ENCODE measurements around the gene MAML3.

MAML3 gene

GRCh38 chr4:139987502-139987850 lies 166.5 kb downstream of the MAML3 start:
- no peak for DNase-seq

DNA sequence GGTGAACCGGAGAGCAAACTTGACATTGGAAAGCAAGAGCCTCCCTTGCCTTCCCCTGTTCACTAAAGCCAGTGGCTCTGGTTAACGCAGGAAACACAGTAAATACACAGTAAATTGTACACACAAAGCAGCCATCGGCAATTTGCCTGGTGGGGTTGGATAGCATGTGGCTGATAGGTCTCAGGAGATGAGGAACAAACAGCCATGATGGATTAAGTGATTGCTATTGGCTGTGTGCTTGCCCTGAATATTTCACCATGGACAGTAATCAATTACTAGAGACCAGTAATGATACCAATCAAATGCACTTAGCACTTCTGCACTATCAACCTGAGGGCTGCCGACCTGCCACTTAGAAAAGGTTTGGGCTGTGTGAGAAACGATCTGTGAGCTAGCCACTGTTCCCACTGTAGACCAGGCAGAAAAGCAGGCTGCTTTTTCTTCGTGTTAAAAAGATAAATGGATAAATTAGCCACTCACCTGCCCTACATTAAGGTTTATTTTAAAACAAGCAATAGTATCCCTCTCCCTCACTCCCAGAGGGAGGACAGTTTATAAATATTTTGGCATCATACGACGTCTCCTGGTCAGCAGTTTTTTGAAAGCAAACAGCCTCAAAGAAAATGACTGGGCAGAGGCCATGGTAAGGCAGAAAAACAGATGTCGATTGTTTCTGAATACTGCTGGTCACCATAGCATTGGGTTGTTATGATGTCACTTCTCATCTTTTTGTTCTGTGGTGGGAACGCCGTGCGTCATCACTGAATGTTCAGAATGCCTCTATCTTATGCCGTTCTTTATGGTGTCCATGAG lies 167.1 kb downstream of the MAML3 start:
- DNase-seq: no peak

DNA sequence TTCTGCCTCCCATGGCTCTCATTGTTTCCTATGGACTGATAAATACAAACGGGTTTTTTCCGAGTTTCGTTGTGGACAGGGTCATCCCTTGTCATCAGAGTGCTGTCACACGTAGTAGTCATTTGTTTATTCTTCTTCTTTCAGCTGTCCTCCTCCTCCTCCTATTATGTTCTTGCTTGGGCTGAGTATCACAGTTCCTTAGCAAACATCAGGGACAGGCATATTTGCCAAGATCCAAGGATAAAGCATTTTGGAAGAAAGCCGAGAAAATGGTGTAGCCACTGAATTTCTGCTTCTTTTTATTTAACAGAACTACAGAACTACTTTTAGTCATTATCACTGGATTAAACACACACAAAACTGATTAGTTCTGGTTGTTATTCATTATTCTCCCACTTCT lies 167.9 kb downstream of the MAML3 start:
- DNase-seq: no peak

- no peak for DNase-seq
These were observed 168.6 kb downstream of the MAML3 start for GRCh38 chr4:139985401-139985800.

DNA sequence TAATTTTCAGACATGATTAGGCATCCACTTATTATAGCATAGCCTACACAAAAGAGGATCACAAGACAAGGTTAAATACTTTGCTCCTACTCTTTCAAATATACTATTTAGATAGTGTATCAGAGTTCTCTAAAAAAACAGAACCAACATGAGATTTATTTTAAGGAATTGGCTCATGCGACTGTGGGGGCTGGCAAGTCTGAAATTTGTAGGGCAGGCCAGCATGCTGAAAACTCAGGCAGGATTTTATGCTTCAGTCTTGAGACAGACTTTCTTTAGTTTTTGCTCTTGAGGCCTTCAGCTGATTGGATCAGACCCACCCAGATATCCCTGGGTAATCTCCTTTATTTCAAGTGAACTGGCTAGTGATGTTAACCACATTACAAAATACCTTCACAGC lies 169.5 kb downstream of the MAML3 start:
- DNase-seq: no peak

GRCh38 chr4:139978692-139979091 lies 175.3 kb downstream of the MAML3 start:
- DNase-seq: no peak

GRCh38 chr4:139977838-139978609 lies 176.0 kb downstream of the MAML3 start:
- DNase-seq: no peak

GRCh38 chr4:139975830-139976272 lies 178.1 kb downstream of the MAML3 start:
- DNase-seq: peak; percentile 92

DNA sequence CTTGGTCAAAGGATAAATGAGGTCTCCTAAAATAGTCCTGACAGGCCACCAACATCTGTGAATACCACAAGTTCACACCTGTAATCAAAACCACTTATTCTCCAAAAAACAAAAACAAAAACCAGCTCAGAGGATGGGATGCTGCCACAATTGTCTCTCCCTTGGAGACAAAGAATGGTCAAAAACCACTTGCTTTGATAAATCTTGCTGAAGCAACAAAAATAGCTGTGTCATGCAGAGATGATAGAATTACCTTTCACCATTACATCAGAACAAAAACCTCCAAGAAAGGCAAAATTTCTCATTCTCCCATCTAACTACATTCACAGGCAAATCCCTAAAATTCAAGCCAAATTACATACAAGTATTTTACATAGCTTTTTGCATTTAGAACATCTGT lies 180.4 kb downstream of the MAML3 start:
- peak; percentile 83 for DNase-seq

GRCh38 chr4:139973015-139973414 lies 181.0 kb downstream of the MAML3 start:
- peak; percentile 39 for DNase-seq

DNA sequence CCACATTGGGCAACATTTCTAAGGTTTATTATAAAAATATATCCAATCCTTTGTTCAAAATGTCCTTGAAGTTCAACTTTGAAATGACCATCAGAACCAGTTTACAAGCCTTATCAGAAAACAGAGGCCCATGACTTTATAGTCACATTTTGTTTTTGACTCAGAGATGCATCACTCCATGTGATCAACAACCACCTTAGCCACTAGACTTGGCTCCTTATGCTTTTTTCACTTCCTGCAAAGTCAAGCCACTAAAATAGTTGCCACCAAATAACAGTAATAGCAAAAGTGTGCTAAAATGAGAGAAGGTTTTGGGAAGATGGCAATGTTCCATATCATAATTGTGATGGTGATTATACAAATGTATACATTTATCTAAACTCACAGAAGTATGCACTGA lies 181.7 kb downstream of the MAML3 start:
- DNase-seq: peak; percentile 35

DNA sequence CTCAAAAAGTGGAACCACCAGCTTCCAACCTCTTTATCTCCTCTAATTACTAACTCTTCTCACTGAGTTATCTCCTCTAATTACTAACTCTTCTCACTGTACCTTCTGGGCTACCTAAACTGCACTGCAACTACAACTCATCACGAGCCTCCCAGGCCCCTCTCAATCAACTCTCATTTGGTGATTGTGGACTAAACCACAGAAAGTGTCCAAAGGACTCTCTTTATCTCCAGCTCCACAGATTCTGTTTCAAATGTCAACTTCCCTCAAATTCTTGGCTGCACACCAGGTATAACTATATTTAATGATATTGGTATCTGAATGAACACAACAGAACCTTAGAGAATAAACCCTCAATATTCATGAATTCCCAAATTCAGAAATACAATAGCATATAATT lies 182.9 kb downstream of the MAML3 start:
- DNase-seq: peak; percentile 95

DNA sequence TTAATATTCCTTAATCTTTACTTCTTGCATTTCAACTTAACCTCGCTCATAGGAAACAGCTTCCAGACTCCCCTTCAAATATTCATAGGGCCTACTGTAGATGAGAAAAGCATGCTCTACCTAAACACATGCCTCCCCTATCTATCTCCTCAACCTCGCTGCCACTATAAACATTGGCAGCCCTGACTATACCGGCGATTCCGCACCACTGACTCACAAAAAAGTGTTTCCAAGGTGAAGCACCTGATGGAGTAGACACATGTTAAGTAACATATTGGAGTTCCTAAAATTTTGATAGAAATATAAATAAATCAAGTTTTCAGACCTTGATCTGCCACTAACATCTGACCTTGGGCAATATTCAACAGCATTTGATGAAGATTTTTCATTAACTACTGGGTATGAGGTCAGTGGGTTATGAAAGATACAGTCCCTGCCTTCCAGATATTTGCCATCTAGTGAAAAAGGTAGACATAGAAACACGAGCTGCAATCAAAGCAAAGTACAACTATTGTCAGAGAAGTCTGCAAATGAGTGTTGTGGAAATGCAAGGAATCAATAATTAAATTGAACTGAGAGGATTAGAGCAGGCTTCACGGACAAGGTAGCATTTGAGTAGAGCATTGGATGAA lies 184.2 kb downstream of the MAML3 start:
- no peak for DNase-seq

- no peak for DNase-seq
These were observed 185.2 kb downstream of the MAML3 start for GRCh38 chr4:139968831-139969230.

GRCh38 chr4:139966383-139966782 lies 187.6 kb downstream of the MAML3 start:
- no peak for DNase-seq

DNA sequence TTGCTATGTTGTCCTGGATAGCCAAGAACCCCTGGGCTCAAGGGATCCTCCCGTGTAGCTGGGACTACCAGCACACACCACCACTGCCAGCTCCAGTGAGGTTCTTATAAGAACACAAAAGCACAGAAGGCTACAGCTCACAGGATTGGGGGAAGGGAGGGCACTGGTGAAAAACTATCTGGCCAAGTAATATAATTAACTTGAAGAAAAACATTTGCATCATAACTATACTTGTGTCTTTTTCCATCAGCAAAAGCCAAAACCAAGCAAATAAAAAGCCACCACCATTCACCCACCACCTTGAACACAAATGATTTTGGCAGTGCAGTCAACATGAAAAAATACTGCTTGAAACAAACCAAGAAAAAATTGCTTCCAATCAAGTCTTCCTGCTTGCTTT lies 188.2 kb downstream of the MAML3 start:
- peak; percentile 46 for DNase-seq

DNA sequence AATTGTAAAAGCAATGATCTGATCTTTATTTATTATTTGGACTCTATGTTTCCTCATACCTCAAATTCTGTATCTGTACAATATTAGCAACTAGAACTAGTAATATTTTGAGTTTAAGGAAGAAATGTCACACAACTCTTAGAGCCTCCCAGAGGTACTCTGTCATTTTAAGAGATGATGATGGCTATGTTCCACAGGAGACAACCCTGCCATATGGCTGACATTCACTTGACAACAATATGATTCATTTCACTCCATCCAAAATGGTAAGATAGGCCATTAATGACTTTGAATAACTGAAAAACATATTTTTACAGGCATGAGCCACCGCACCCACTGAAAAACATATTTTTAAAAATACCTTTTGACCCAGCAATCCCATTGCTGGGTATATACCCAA lies 190.3 kb downstream of the MAML3 start:
- DNase-seq: no peak

DNA sequence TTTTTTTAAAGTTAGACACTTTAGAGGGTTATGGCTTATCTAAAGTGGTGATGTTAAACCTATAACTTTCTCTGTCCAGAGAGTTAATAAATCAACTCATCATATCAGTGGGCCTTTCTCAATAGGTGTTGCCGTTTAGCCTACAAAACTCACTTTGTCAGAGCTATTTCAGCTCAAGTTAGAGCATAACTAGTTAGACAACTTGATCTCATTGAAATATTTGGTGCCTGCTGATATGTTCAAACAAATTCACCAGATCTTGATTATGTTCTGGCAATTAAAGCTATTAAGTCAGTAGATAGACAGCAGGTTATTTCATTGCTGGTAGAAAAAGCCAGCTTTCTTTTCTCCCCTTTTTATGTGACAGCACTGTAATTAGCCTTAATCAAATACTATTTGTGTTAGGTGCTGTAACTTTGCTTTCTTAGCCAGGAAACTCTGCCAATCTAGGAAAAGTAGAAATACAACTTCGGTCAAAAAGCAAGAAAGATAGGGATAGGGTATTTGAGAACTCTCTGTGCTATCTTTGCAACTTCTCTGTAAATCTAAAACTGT lies 191.8 kb downstream of the MAML3 start:
- no peak for DNase-seq

GRCh38 chr4:139961344-139961946 lies 192.5 kb downstream of the MAML3 start:
- DNase-seq: no peak

- no peak for DNase-seq
These were observed 194.6 kb downstream of the MAML3 start for GRCh38 chr4:139959396-139959795.

GRCh38 chr4:139958739-139959098 lies 195.3 kb downstream of the MAML3 start:
- no peak for DNase-seq

DNA sequence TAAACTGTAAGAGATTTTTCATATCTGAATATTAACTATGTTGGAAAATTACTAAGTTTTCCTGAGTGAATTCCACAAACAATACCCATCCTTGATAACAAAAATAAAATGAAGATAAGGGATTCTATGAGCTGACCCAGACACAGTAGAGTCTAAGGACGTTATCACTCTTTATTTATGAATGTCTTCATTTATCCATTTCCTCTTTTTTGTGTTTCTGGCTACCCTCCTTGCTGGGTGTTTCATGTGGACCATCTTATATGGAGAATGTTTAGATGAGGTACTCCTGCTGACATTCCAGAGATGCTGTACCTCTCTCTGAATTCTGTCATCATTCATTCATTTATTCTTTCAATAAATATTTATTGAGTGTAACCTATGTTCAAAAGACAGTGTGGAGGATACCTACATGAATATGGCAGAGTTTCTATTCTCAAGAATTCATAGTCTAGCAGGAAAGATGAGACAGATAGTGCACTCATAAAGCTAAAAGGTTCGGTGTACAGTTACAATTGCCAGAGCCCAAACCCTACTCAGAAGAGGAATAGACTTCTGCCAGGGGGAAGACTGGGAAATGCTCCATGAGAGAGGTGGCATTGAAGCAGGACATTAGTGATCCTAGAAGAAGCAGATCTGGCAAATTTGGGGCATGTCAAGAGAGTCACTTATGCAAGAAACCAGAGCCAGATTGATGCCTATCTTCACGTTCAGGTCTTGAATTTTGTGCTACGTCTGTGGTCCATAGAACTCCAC lies 195.8 kb downstream of the MAML3 start:
- DNase-seq: peak; percentile 46
